Panc1 (cell line): Measurements from ENCODE around the gene ATP6V0B. TPM values are rescaled to one million over a fixed set of nuclear protein-coding genes. Genes with fewer than 3 reads are reported as not detected.

Source experiments
- ATAC-seq: fragments of 200-7000 bp; cut with Tn5 transposase; 2 replicates; pipeline ENCODE4 v1.9.1; 2020; ENCODE audit warnings: mild to moderate bottlenecking, moderate library complexity
- BruUV-seq: library from RNA; stranded (reverse); fragments of 400-500 nt; replicated peaks from 2 replicates; lab custom pipeline; 2021; lab: Mats Ljungman, UMichigan
- CTCF ChIA-PET: fragments of 300-600 bp; sonication (Branson Sonifier 250); formaldehyde crosslinking; loops from one replicate; lab custom pipeline; 2022; ENCODE audit warnings: antibody characterized with exemption; lab: Charles Lee
- POLR2A ChIA-PET: fragments of 300-600 bp; sonication (Branson Sonifier 250); formaldehyde crosslinking; loops from one replicate; lab custom pipeline; 2022; ENCODE audit warnings: antibody characterized with exemption; lab: Charles Lee
- DNase-seq: peaks from one replicate; pipeline ENCODE4 v3.0.0-alpha.2; 2010; ENCODE audit warnings: low read depth, low spot score
- H3K27ac ChIP-seq: 2 replicates; pipeline ENCODE4 v1.5.1; 2011; ENCODE audit warnings: mild to moderate bottlenecking, low read length, inconsistent platforms
- H3K27me3 ChIP-seq: fragments of 200-500 bp; sonication (Bioruptor generic); 2 replicates; pipeline ENCODE4 v1.6.0; 2014; ENCODE audit warnings: low read length, inconsistent platforms; ENCODE audit not compliant: control insufficient read depth, insufficient read depth
- H3K36me3 ChIP-seq: fragments of 200-500 bp; sonication (Bioruptor generic); 2 replicates; pipeline ENCODE4 v1.5.1; 2014; ENCODE audit warnings: inconsistent platforms, mild to moderate bottlenecking, low read length, moderate library complexity; ENCODE audit not compliant: control insufficient read depth, insufficient read depth
- H3K4me1 ChIP-seq: 2 replicates; pipeline ENCODE4 v1.5.1; 2011; ENCODE audit warnings: inconsistent platforms, mild to moderate bottlenecking, low read length, moderate library complexity; ENCODE audit not compliant: control insufficient read depth, insufficient read depth
- H3K4me3 ChIP-seq, 2 experiments: 2 replicates each; pipeline ENCODE4 v1.5.1; 2011 to 2012; ENCODE audit warnings: low read depth in 2 of 2, low read length in 2 of 2, mild to moderate bottlenecking in 2 of 2, inconsistent platforms in 1 of 2, moderate library complexity in 1 of 2
- H3K9me3 ChIP-seq: fragments of 200-500 bp; sonication (Bioruptor generic); 2 replicates; pipeline ENCODE4 v1.5.1; 2014; ENCODE audit warnings: low read depth, mild to moderate bottlenecking, inconsistent platforms, low read length, moderate library complexity; ENCODE audit not compliant: control insufficient read depth, insufficient read depth
- POLR2AphosphoS5 ChIP-seq: IDR thresholded peaks from 2 replicates; pipeline ENCODE4 v1.6.1; 2012; ENCODE audit warnings: mild to moderate bottlenecking, low read depth, low read length, moderate library complexity
- SIN3A ChIP-seq: IDR thresholded peaks from 2 replicates; pipeline ENCODE4 v1.6.1; 2012; ENCODE audit warnings: low read depth, mild to moderate bottlenecking, low read length, moderate library complexity, borderline replicate concordance; ENCODE audit not compliant: insufficient read depth
- TCF7L2 ChIP-seq: IDR thresholded peaks from 2 replicates; pipeline ENCODE4 v1.6.1; 2011; ENCODE audit warnings: mild to moderate bottlenecking, low read depth, low read length, inconsistent platforms
- in situ Hi-C: cut with HindIII; loops from 2 replicates; pipeline ENCODE4 v1.10.0; 2016; ENCODE audit warnings: low sequenced_read_pairs, low pct_unique_long_range_greater_than_20kb
- intact Hi-C: fragments of 100-400 bp; cut with micrococcal nuclease; formaldehyde crosslinking; loops from one replicate; pipeline ENCODE4 v1.10.0; 2022; ENCODE audit not compliant: unreplicated experiment
- total RNA-seq: library from RNA; stranded (reverse); gene quantifications from one replicate; pipeline ENCODE4 v1.2.1, GENCODE V29; 2021; ENCODE audit not compliant: unreplicated experiment
- TF ChIP-seq, protein P1 (sequence below): fragments of 450-650 bp; IDR thresholded peaks from 2 replicates; pipeline ENCODE4 v1.5.1; 2017; ENCODE audit warnings: mild to moderate bottlenecking
- TF ChIP-seq, protein P2 (sequence below), 2 experiments: IDR thresholded peaks; 2 replicates each; pipeline ENCODE4 v1.6.1; 2011 to 2012; ENCODE audit warnings: low read depth in 2 of 2, control low read depth in 1 of 2, low read length in 1 of 2, mild to moderate bottlenecking in 1 of 2, moderate library complexity in 1 of 2; ENCODE audit not compliant: insufficient read depth in 1 of 2

ATP6V0B gene
- total RNA-seq, 1 experiment from 2014 or later: 134 TPM

DNA sequence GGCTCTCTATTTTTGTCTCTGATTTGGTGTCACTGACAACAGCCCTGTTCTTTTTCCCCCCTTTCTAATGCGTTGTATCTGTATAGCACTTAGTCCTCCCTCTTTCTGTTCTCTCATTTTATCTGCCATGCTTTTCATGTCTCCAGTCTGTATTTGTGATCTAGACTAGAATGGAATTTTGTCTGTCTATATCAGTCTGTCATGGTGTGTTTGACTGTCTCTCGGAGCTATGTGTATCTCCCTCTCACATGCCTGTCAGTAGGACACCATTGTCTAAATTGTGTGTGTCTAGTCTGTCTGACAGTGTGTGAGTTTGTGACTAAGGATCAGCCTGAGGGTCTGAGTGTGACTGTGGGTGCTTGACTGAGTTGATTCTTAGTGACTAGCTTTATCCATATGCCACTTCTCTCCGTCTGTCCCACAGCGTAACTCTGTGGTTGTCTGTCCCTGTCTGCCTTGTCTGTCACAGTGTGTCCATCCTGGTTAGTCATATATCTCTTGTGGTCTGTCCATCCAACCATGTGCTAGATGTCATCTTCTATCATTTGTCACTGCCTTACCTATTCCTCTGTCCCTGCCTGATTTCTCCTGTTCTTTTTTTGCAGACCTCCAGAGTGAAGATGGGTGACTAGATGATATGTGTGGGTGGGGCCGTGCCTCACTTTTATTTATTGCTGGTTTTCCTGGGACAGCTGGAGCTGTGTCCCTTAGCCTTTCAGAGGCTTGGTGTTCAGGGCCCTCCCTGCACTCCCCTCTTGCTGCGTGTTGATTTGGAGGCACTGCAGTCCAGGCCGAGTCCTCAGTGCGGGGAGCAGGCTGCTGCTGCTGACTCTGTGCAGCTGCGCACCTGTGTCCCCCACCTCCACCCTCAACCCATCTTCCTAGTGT is 2.9 kb downstream of the ATP6V0B start:
- intact Hi-C loops (no loop called here), in situ Hi-C loops (no loop called here)
- ATAC-seq: no peak
- BruUV-seq: no TSS peak
- Histone ChIP-seq H3K4me1 (peaks cover 44% of the 10 kb centered on the region), H3K27ac (no peak overlapping the region; the same call in 1 of the 2 replicates), H3K9me3 (no peaks in the 10 kb centered on the region), H3K36me3 (peaks cover 4% of the 10 kb centered on the region; the same call in 1 of the 2 replicates), H3K27me3 (no peaks in the 10 kb centered on the region), H3K4me3 (peak overlapping the region in 1 of 2 experiments; percentile 8; a peak in 2 of 4 replicates)
- DNase-seq: no peak
- TF ChIP-seq, protein P1, sequence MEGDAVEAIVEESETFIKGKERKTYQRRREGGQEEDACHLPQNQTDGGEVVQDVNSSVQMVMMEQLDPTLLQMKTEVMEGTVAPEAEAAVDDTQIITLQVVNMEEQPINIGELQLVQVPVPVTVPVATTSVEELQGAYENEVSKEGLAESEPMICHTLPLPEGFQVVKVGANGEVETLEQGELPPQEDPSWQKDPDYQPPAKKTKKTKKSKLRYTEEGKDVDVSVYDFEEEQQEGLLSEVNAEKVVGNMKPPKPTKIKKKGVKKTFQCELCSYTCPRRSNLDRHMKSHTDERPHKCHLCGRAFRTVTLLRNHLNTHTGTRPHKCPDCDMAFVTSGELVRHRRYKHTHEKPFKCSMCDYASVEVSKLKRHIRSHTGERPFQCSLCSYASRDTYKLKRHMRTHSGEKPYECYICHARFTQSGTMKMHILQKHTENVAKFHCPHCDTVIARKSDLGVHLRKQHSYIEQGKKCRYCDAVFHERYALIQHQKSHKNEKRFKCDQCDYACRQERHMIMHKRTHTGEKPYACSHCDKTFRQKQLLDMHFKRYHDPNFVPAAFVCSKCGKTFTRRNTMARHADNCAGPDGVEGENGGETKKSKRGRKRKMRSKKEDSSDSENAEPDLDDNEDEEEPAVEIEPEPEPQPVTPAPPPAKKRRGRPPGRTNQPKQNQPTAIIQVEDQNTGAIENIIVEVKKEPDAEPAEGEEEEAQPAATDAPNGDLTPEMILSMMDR: no peak
- no peak for TF ChIP-seq POLR2AphosphoS5
- no peak for TF ChIP-seq TCF7L2
- TF ChIP-seq, protein P2, sequence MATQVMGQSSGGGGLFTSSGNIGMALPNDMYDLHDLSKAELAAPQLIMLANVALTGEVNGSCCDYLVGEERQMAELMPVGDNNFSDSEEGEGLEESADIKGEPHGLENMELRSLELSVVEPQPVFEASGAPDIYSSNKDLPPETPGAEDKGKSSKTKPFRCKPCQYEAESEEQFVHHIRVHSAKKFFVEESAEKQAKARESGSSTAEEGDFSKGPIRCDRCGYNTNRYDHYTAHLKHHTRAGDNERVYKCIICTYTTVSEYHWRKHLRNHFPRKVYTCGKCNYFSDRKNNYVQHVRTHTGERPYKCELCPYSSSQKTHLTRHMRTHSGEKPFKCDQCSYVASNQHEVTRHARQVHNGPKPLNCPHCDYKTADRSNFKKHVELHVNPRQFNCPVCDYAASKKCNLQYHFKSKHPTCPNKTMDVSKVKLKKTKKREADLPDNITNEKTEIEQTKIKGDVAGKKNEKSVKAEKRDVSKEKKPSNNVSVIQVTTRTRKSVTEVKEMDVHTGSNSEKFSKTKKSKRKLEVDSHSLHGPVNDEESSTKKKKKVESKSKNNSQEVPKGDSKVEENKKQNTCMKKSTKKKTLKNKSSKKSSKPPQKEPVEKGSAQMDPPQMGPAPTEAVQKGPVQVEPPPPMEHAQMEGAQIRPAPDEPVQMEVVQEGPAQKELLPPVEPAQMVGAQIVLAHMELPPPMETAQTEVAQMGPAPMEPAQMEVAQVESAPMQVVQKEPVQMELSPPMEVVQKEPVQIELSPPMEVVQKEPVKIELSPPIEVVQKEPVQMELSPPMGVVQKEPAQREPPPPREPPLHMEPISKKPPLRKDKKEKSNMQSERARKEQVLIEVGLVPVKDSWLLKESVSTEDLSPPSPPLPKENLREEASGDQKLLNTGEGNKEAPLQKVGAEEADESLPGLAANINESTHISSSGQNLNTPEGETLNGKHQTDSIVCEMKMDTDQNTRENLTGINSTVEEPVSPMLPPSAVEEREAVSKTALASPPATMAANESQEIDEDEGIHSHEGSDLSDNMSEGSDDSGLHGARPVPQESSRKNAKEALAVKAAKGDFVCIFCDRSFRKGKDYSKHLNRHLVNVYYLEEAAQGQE (IDR thresholded peaks at IDR 0.05; ENCODE audit: insufficient read depth in 1 of 2, low read depth in 2 of 2, low read length in 1 of 2): no peak
- no peak for TF ChIP-seq SIN3A
- ChIA-PET POLR2A (no interaction called here), CTCF (no interaction called here)

DNA sequence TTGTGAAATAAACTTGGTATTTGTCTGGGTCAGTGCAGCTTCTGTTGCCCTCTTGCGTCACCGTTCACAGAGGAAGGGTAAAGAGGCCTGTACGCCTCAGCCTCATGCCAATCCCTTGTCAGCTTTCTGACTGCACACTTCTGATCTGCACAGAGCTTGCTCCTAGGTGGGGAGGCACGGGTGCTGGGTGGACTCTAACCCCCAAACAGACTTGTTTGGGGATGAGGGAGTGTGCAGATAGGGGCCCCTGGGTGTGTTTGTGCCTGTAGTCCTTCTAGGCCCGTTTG is 3.4 kb downstream of the ATP6V0B start:
- peak overlapping the region; percentile 88 for H3K27ac ChIP-seq
- in situ Hi-C loops (no loop called here), intact Hi-C loops (no loop called here)
- no peaks in the 10 kb centered on the region for H3K27me3 ChIP-seq
- no TSS peak for BruUV-seq
- no peaks in the 10 kb centered on the region for H3K9me3 ChIP-seq
- POLR2A ChIA-PET: no interaction called here
- TF ChIP-seq, protein P2 (IDR thresholded peaks at IDR 0.05; ENCODE audit: insufficient read depth in 1 of 2, low read depth in 2 of 2, low read length in 1 of 2): no peak
- TF ChIP-seq TCF7L2 (no peak), SIN3A (no peak), POLR2AphosphoS5 (no peak)
- TF ChIP-seq, protein P1: no peak
- ATAC-seq (no peak), DNase-seq (no peak)
- H3K4me3 ChIP-seq: peak overlapping the region; percentile 59 to 70
- H3K4me1 ChIP-seq: peaks cover 44% of the 10 kb centered on the region
- CTCF ChIA-PET: no interaction called here
- H3K36me3 ChIP-seq: peaks cover 4% of the 10 kb centered on the region; the same call in 1 of the 2 replicates
